ENCODE results near the gene DDX42. TPM values are rescaled to one million over a fixed set of nuclear protein-coding genes. Genes with fewer than 3 reads are reported as not detected.
A peak's percentile ranks its signal among the peaks of the same experiment; 100 is the strongest.

Gene DDX42
- total RNA-seq, 1 donor from 2014 or later: 104 TPM

GRCh38 chr17:63741143-63741407, 32.9 kb upstream of the DDX42 start:
- Histone ChIP-seq H3K4me3 (peak overlapping the region; percentile 85), H3K4me2 (peak overlapping the region; percentile 89), H3K9ac (peak overlapping the region; percentile 71), H3K36me3 (no peaks in the 10 kb centered on the region), H3F3A (ENCODE audit: low read depth) (peaks cover 45% of the 10 kb centered on the region), H3K27ac (peak overlapping the region; percentile 49), H2AFZ (replicated peaks) (peak overlapping the region; percentile 78), H3K9me3 (ENCODE audit: low read depth) (no peaks in the 10 kb centered on the region), H4K20me1 (ENCODE audit: low read depth) (peaks cover 7% of the 10 kb centered on the region), H3K27me3 (no peaks in the 10 kb centered on the region), H3K4me1 (peaks cover 6% of the 10 kb centered on the region), H3K79me2 (ENCODE audit: low read depth) (peaks cover 40% of the 10 kb centered on the region)
- Mint-ChIP-seq H3K4me3 (peak overlapping the region; percentile 99), H3K27ac (peak overlapping the region; percentile 82), H3K4me1 (peaks cover 14% of the 10 kb centered on the region), H3K9me3 (no peaks in the 10 kb centered on the region), H3K27me3 (ENCODE audit: insufficient read depth, low read depth) (peaks cover 3% of the 10 kb centered on the region), H3K36me3 (peaks cover 3% of the 10 kb centered on the region)
- TF ChIP-seq EZH2 (IDR thresholded peaks at IDR 0.05) (no peak), EZH2phosphoT487 (IDR thresholded peaks at IDR 0.05) (no peak), CTCF (IDR thresholded peaks at IDR 0.05) (no peak)
- DNase-seq (ENCODE audit: low spot score): no peak

- H2AFZ ChIP-seq (replicated peaks): peak within 1 kb of the TSS; percentile 78
- peaks cover 35% of the 10 kb centered on the region for H3K79me2 ChIP-seq (ENCODE audit: low read depth)
- H3K4me1 ChIP-seq: peaks cover 6% of the 10 kb centered on the region
- H3F3A ChIP-seq (ENCODE audit: low read depth): peaks cover 45% of the 10 kb centered on the region
- peak within 1 kb of the TSS; percentile 99 for H3K4me3 Mint-ChIP-seq
- TF ChIP-seq EZH2 (IDR thresholded peaks at IDR 0.05) (no peak), CTCF (IDR thresholded peaks at IDR 0.05) (no peak), EZH2phosphoT487 (IDR thresholded peaks at IDR 0.05) (no peak)
- peak within 1 kb of the TSS; percentile 89 for H3K4me2 ChIP-seq
- H3K4me1 Mint-ChIP-seq: peaks cover 14% of the 10 kb centered on the region
- H3K9ac ChIP-seq: peak within 1 kb of the TSS; percentile 71
- peaks cover 3% of the 10 kb centered on the region for H3K27me3 Mint-ChIP-seq (ENCODE audit: insufficient read depth, low read depth)
- no peaks in the 10 kb centered on the region for H3K9me3 ChIP-seq (ENCODE audit: low read depth)
- peaks cover 4% of the 10 kb centered on the region for H4K20me1 ChIP-seq (ENCODE audit: low read depth)
- peak within 1 kb of the TSS; percentile 79 for H3K27ac ChIP-seq
- H3K9me3 Mint-ChIP-seq: no peaks in the 10 kb centered on the region
- H3K27me3 ChIP-seq: no peaks in the 10 kb centered on the region
- H3K27ac Mint-ChIP-seq: peak within 1 kb of the TSS; percentile 99
- H3K4me3 ChIP-seq: peak within 1 kb of the TSS; percentile 85
- peaks cover 5% of the 10 kb centered on the region for H3K36me3 ChIP-seq
- peaks cover 3% of the 10 kb centered on the region for H3K36me3 Mint-ChIP-seq
- DNase-seq (ENCODE audit: low spot score): peak; percentile 99
Observed at GRCh38 chr17:63741408-63742173, 32.4 kb upstream of the DDX42 start, which contains the start of gene STRADA. STRADA (minus strand) TSS chr17:63741799; CDS start chr17:63728369, 13,430 bp downstream.

GRCh38 chr17:63751806-63752205, 22.2 kb upstream of the DDX42 start:
- no peak overlapping the region for H3K27ac ChIP-seq
- Mint-ChIP-seq H3K4me3 (no peak overlapping the region), H3K9me3 (no peaks in the 10 kb centered on the region), H3K36me3 (peaks cover 18% of the 10 kb centered on the region), H3K27me3 (ENCODE audit: insufficient read depth, low read depth) (no peaks in the 10 kb centered on the region), H3K27ac (no peak overlapping the region), H3K4me1 (no peaks in the 10 kb centered on the region)
- no peaks in the 10 kb centered on the region for H3K9me3 ChIP-seq (ENCODE audit: low read depth)
- H3F3A ChIP-seq (ENCODE audit: low read depth): peaks cover 4% of the 10 kb centered on the region
- H3K27me3 ChIP-seq: no peaks in the 10 kb centered on the region
- DNase-seq (ENCODE audit: low spot score): no peak
- no peaks in the 10 kb centered on the region for H3K79me2 ChIP-seq (ENCODE audit: low read depth)
- H3K36me3 ChIP-seq: peaks cover 18% of the 10 kb centered on the region
- no peaks in the 10 kb centered on the region for H3K4me1 ChIP-seq
- H2AFZ ChIP-seq (replicated peaks): no peak overlapping the region
- no peaks in the 10 kb centered on the region for H4K20me1 ChIP-seq (ENCODE audit: low read depth)
- H3K4me3 ChIP-seq: no peak overlapping the region
- no peak overlapping the region for H3K9ac ChIP-seq
- H3K4me2 ChIP-seq: no peak overlapping the region
- TF ChIP-seq EZH2 (IDR thresholded peaks at IDR 0.05) (no peak), EZH2phosphoT487 (IDR thresholded peaks at IDR 0.05) (no peak), CTCF (IDR thresholded peaks at IDR 0.05) (no peak)
